ENCODE measurements around the gene ATF7IP2. TPM values are rescaled to one million over a fixed set of nuclear protein-coding genes. Genes with fewer than 3 reads are reported as not detected.

The ATF7IP2 gene
- total and polyA plus RNA-seq, 2 of the 13 experiments (the other 11 are each of a cell fraction or from before 2014, with no cell fraction given) = 117 to 217 TPM

- TF ChIP-seq, protein P1, sequence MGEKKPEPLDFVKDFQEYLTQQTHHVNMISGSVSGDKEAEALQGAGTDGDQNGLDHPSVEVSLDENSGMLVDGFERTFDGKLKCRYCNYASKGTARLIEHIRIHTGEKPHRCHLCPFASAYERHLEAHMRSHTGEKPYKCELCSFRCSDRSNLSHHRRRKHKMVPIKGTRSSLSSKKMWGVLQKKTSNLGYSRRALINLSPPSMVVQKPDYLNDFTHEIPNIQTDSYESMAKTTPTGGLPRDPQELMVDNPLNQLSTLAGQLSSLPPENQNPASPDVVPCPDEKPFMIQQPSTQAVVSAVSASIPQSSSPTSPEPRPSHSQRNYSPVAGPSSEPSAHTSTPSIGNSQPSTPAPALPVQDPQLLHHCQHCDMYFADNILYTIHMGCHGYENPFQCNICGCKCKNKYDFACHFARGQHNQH (CRISPR knock-in tag; IDR thresholded peaks at IDR 0.05) = peak; percentile 73; the same call in 1 of the 2 replicates
- TF ChIP-seq, protein P2, sequence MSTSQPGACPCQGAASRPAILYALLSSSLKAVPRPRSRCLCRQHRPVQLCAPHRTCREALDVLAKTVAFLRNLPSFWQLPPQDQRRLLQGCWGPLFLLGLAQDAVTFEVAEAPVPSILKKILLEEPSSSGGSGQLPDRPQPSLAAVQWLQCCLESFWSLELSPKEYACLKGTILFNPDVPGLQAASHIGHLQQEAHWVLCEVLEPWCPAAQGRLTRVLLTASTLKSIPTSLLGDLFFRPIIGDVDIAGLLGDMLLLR (CRISPR knock-in tag; IDR thresholded peaks at IDR 0.05) = no peak
- TF ChIP-seq ZNF746 (CRISPR knock-in tag; IDR thresholded peaks at IDR 0.05) = no peak
- no peak for TF ChIP-seq NFKB2 (CRISPR knock-in tag; IDR thresholded peaks at IDR 0.05; ENCODE audit: borderline replicate concordance)
- TF ChIP-seq THYN1 (CRISPR knock-in tag; IDR thresholded peaks at IDR 0.05; ENCODE audit: borderline replicate concordance, low read depth) = no peak
- TF ChIP-seq, protein P3, sequence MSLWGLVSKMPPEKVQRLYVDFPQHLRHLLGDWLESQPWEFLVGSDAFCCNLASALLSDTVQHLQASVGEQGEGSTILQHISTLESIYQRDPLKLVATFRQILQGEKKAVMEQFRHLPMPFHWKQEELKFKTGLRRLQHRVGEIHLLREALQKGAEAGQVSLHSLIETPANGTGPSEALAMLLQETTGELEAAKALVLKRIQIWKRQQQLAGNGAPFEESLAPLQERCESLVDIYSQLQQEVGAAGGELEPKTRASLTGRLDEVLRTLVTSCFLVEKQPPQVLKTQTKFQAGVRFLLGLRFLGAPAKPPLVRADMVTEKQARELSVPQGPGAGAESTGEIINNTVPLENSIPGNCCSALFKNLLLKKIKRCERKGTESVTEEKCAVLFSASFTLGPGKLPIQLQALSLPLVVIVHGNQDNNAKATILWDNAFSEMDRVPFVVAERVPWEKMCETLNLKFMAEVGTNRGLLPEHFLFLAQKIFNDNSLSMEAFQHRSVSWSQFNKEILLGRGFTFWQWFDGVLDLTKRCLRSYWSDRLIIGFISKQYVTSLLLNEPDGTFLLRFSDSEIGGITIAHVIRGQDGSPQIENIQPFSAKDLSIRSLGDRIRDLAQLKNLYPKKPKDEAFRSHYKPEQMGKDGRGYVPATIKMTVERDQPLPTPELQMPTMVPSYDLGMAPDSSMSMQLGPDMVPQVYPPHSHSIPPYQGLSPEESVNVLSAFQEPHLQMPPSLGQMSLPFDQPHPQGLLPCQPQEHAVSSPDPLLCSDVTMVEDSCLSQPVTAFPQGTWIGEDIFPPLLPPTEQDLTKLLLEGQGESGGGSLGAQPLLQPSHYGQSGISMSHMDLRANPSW (CRISPR knock-in tag; IDR thresholded peaks at IDR 0.05; ENCODE audit: borderline replicate concordance) = no peak
- peak; percentile 78; the same call in 1 of the 2 replicates for TF ChIP-seq SOX5 (CRISPR knock-in tag; IDR thresholded peaks at IDR 0.05; ENCODE audit: borderline replicate concordance)
- peak; percentile 50; the same call in 1 of the 2 replicates for TF ChIP-seq ZNF580 (CRISPR knock-in tag; IDR thresholded peaks at IDR 0.05; ENCODE audit: borderline replicate concordance, low read depth)
- TF ChIP-seq CBFB (CRISPR knock-in tag; IDR thresholded peaks at IDR 0.05) = peak; percentile 50; the same call in 1 of the 2 replicates
- TF ChIP-seq ZMYM2 (CRISPR knock-in tag; IDR thresholded peaks at IDR 0.05) = peak; percentile 83
- TF ChIP-seq ETV6 (CRISPR knock-in tag; conservative IDR thresholded peaks at IDR 0.05) = no peak
- no peak for TF ChIP-seq NCOA1 (CRISPR knock-in tag; IDR thresholded peaks at IDR 0.05)
These were observed 19.6 kb downstream of the ATF7IP2 start (continued) for GRCh38 chr16:10405386-10405939.
